GM11168 (cell line): ENCODE results near the gene ISCU.
"Not testable (repeated sequence)": the region's sequence is repeated elsewhere in the genome, so short reads cannot be mapped to it uniquely, and the experiment has no call there.

Experiments used
- in situ Hi-C: fragments of 300-500 bp; cut with MboI; formaldehyde crosslinking; loops from one replicate; pipeline ENCODE4 v1.12.0; 2022; ENCODE audit warnings: low sequenced_read_pairs; ENCODE audit not compliant: unreplicated experiment

The ISCU gene

DNA sequence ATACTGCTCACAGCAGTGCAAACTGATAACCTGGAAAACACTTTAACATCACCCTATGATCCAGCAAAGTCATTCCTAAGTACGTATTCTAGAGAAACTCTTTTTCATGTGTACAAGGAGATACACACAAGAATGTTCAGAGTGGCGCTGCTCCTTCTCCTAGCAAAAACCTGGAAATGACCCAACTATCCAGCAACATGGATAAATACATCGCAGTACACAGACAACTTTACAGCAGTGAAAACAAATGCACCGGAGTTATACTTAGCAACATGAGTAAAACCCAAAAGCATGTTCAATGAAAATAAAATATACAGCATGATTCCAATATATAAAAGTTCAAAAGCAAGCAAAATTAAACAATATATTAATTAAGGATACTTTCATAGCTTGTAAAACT lies 20.1 kb upstream of the ISCU start:
- in situ Hi-C loops = no loop called here

DNA sequence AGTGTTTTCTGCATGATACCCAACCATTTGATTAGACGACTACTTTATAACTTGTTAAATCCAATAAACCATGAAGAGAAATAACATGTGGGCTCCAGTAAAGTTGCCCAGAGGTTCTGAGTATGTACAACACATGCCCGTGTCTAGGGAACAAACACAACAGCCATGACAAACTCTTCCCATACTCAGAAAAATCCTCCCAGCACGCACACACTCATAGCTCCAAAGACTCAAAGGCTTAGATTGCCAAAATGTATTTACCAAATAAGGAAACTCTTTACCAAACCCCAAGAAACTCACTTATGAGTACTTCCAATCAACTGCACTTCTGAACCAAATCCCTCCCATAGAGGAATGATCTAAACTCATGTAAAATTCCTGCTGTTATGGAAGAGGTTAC lies 18.7 kb upstream of the ISCU start:
- in situ Hi-C loops = no loop called here

DNA sequence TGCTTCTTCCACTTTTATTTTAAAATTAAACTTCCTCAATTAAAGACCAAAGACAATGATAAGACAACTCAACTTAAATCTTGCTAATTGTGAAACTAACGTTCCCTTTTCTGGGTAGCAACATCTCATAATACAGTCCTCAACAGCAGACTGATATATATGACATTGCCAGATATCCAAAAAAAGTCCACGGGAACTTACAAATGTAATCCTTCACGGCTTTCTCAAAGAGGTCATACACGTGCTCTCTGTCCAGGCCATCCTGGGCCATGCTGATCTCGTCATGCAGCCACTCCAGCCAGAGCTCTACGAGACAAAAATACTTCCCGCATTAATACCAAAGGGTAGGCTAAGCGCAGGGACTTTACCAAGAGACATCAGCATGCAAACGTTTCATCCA lies 14.7 kb upstream of the ISCU start:
- in situ Hi-C loops = no loop called here

DNA sequence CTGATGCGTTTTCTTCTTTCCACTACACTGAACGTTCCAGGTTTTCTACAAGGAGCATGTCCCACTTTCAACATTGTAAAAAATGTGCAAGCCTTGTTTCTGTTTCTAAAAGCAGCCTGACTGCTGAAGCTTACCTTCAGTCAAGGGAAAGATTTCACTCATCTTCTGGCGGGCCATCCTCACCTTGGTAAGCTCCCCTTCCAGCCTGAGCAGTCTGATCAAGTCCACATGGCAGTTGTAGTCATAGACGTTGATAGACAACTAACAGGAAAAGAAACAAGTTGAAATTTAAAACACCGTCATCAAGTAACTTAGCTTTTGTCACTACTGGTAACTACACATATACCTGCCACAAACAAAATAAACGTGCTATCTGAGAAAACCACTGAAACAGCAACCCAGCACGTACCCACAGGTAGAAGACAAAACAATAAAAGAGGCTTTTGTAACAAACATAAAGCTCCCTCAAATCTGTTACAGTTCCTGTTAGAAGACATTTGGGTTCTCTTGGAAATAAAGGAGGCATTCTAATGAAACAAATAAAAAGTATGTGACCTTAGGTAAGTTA lies 13.4 kb upstream of the ISCU start:
- in situ Hi-C loops = no loop called here

DNA sequence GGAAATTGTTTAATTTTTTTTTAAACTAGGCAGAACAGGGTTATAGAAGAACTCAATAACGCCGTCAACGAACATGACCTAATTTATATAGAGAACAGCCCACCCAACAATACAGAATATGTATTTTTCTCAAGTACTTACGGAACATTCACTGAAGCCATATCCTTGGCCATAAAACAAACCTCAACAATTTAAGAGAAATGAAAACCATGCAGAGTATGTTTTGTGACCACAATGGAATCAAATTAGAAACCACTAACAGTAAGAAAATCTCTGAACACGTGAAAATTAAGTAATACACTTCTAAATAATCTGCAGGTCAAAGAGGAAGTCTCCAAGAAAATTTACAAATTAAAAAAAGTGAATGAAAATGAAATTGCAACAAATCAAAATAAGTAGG lies 10.9 kb upstream of the ISCU start:
- in situ Hi-C loops = no loop called here

DNA sequence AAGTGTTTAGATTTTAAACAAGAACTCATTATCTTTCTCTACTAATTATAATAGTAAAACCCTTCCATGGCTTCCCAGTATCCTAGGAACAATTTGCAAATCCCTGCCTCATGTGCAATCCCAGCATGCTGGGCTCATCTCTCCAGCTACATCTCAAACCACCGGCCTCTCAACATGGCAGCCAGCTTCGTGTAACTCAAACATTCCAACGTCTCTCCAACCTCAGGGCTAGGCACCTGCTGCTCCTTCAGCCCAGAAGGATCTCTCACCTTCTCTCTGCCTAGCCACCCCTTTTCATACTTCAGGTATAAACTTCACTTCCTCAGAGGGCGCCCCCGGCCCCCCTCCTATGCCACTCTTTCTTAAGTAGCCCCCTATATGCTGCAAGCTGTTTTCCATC lies 8.6 kb upstream of the ISCU start:
- in situ Hi-C loops = no loop called here

DNA sequence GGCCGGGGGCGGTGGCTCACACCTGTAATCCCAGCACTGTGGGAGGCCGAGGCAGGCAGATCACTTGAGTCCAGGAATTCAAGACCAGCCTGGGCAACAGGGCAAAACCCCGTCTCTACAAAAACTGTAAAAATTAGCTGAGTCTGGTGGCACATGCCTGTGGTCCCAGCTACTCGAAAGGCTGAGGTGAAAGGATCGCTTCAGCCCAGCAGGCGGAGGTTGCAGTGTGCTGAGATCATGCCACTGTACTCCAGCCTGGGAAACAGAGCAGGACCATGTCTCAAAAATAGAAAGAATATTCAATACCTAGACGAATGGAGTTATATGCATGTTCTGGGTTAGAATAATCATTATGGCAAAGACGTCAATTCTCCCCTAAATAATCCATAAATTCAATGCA lies 7.0 kb upstream of the ISCU start:
- in situ Hi-C loops = not testable (repeated sequence)

DNA sequence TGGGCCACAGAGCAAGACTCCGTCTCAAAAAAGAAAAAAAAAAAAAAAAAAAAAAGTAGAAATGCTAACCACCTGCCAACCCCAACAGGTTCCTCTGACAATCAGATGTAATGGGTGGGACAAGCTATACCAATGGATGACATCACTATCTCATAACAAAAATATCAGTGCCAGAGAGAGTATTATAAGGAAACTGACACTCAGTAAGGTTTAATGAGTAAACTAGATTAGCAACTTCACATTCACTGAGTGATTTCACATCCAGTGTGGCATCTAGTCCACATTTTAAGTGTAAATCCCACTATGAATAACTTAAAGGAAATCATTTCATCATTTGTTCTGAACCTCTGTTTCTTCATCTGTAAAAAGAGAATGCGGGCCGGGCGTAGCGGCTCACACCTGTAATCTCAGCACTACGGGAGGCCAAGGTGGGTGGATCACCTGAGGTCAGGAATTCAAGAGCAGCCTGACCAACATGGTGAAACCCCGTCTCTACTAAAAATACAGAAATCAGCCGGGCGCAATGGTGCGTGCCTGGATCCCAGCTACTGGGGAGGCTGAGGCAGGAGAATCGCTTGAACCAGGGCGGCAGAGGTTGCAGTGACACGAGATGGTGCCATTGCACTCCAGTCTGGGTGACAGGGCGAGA lies 3.3 kb upstream of the ISCU start:
- in situ Hi-C loops = no loop called here

DNA sequence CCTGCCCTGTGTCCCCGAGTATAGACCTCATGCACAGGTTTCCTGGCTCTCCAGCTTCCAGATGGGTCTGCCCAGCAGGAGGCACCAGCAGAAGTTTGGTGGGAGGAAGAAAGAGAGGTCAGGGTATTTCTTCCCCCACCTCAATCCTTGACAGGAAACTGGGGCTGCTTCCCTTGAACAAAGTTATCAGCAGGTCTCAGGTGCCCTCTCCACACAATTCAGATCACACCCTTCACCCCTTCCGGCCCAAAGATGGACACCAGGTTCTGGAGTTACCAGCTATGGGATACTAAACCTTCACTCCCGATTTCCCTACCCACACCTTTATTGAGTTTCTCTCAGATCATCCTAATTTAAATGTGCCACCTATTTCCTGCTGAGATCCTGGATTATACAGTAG lies 2.6 kb upstream of the ISCU start:
- in situ Hi-C loops = loop anchor here (10.0 kb wide), 1 partner anchor 265 kb away; no protein-coding TSS in a partner anchor

DNA sequence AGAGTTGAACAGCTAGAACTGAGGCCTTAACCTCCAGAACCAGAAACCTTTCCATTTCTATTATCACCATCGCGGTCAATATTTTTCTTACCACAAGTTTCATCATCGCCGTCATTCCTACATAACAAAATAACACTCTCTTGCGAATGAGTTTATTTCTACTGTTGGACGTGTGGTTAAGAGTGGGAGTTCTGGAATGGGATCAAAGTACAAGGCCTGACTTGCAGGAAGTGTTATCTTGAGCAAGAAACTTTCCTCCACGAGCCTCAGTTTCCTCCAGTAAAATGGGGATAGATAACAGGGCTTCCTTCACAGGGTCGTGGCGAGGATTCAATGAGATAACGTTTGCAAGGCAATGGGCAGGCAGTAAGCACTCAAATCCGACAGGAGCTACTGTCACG lies 2.1 kb upstream of the ISCU start:
- in situ Hi-C loops = loop anchor here (10.0 kb wide), 1 partner anchor 264 kb away; no protein-coding TSS in a partner anchor

DNA sequence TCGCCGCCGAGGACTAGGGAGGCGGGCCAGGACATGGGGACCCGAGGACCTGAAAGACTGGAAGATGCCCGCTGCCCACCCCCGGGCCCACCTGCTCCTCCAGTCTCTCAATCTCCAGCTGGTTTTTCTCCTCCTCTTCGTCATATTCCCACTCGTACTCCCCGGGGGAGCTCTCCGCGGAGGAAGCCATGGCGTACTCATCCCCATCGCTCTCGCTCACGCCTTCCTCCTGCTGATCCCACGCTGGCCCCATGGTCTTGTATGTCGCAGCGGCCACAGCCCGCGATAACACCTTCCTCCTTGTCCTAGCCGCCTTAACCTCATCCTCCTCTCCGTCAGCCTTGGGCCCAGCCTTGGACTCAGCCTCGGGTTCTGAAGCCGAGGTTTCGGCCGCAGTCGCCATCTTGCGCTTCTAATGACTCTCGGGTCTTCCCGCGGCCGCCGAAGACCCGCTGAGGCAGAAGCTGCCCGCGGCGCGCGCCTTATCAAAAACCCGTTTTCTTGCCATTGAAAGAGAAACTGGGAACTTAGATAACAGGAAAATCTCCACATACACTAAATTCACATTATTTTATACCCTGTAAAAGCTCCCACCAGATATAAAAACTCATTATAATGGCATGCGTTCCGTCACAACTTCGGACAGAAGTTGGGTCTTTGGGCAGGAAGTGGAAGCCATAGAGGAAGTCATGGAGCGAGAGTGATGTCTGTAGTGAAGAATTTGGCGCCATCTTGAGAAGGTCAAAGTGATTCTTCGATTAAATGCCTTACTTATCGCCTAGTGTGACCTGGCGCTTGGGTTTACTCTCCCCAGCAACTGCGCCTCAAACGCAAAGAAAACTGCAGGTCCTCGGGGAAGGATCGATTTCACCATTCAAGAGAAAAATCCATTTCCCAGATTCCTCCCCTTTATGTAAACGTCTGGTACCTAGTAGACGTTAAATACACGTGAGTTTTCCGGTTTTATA lies 1.4 kb upstream of the ISCU start, which contains the start of gene SART3:
Gene SART3, minus strand, starts transcription at position 422 of the 968 bp plus-strand sequence. Its CDS starts 19 bp downstream, at position 403.
- in situ Hi-C loops = loop anchor here (10.0 kb wide), 1 partner anchor 264 kb away; no protein-coding TSS in a partner anchor

DNA sequence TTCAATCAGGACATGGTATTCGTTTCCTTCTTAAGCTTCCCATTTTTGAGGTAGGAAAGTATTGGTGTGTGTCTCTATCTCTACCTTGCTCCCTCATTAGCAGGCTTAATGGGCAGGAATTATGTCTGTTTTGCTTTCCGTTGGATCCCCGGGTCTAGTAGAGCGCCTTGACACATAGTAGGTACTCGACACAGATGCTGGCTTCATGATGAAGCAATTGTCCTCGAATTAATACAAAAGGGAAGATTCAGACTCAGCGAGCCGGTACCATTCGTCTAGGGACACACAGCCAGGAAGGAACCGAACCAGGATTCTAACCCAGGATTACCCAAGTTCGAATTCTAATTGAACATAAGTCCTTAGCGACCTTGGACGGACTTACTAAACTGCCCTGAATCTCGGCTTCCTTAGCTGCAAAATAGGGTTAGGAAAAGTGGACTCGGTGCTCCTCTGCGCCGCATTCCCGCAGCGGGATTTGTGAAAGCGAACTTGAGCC lies 496 bp upstream of the ISCU start:
- in situ Hi-C loops = loop anchor here (10.0 kb wide), 1 partner anchor 263 kb away; no protein-coding TSS in a partner anchor

DNA sequence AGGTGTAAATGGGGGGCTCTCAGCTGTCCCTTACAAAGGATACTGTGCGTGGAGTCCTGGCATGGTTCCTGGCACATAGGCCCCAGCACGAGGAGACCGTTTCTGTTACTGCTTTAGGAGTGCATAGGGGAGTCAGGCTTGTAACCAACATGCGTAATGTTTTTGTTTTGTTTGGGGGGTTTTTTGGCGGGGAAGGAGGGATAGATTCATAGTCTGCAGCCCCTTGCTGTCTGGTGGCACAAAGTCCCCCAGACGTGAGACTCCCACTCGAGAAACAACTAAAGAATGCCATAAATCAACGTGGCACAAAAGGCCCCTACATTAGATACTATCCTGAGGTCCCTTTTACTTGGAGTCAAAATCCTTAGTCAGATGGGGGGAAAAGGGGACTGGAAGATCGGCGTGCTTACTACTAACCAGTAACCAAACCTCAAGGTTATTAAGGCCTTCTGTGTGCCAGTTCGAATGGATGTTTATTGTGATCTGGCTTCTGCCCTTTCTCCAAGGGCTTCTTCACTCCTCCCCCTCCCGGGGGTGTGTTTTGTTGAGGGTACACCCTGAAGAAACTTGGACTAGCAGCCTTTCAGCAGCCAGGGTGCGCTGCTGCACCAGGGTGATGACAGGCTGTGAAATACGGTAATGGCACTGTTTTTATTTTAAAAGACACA lies 874 bp downstream of the ISCU start:
- in situ Hi-C loops = loop anchor here (10.0 kb wide), 1 partner anchor 262 kb away; no protein-coding TSS in a partner anchor

DNA sequence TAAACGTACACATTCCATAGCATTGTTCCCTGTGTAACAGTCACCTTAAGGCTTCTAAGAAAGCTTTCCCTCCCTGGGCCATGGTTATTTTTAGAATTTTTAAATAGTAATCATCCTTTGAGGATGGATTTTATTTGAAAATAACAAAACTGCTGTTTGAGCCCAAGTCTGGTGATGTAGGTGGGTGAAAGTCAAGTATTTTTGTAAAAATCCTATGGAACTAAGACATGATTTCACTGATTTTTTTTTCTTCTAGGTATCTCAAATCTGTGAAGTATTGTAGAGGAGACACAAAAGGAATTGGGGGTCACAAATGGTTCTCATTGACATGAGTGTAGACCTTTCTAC lies 1.4 kb downstream of the ISCU start:
- in situ Hi-C loops = loop anchor here (10.0 kb wide), 1 partner anchor 261 kb away; no protein-coding TSS in a partner anchor

DNA sequence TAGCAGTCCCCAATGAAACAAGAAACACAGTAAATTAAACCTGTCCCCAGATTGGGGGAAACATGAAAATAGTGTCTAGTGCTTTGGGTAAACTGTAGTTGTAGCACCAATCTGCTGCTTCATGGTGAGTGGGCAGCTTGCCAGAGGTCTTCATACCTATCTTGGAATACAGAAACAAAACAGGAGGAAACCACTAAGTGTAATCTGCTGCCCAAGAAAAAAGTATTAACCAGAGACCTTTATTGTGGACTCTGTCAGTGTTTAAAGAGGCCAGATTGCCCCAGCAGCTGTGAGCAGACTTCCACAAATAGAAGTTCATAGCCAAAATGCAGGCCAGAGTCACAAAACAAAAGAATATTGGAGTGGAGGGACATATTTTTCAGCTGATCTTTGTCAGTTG lies 2.3 kb downstream of the ISCU start:
- in situ Hi-C loops = loop anchor here (5.0 to 10.0 kb wide), 2 partner anchors 53 to 260 kb away; no protein-coding TSS in a partner anchor

DNA sequence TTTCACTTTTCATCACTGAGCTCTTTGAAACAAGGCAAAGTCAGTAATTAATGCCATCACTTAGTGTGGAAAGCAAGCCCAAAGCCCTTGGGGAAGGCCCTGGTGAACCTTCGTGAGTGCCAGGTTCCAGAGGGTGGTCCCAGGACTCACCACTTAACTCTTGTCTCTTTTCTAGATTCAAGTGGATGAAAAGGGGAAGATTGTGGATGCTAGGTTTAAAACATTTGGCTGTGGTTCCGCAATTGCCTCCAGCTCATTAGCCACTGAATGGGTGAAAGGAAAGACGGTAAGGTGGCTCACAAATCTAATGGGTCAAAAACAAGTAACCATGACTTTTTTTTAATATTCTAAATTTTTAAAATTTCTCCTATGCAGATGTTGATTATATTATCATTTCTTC lies 2.8 kb downstream of the ISCU start:
- in situ Hi-C loops = loop anchor here (5.0 to 10.0 kb wide), 2 partner anchors 52 to 260 kb away; no protein-coding TSS in a partner anchor

DNA sequence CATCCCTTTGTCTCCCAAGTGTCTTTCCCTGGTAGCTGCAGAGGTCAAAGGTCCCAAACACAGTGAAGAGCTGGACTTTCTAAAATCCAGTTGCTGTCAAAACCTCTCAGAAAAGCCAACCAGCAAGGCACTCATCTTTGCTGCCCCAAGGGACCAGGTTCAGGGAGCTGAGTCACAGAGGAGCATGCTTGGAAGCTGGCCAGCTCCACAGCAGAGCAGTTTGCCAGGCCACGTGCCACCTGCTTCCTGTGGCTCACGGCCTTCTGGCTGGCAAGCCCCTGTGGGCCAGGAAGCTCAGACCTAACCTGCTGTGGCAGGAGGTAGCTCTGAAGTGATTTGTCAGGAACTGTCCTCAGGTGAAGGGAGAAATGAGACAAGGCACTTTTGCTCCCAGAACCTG lies 3.6 kb downstream of the ISCU start:
- in situ Hi-C loops = loop anchor here (5.0 to 10.0 kb wide), 2 partner anchors 51 to 259 kb away; no protein-coding TSS in a partner anchor

DNA sequence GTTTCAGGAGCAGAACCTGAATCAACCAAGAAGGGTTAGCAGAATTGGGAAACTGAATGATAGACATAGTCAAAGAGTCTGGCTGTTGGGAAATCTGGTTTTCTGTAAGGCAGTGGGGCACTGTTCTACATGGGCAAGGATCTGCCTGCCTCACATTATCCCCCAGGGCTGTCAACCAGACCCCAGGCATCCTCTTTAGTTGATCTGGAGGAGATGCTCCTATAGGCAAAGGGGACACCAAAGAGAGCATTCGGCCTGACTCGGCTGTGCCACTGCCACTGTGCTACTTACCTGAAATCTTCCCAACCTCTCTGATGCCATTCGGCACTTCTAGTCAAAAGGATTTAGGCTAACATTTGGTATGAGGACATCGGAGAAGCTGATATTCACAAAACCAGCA lies 4.1 kb downstream of the ISCU start:
- in situ Hi-C loops = loop anchor here (5.0 to 10.0 kb wide), 2 partner anchors 51 to 258 kb away; no protein-coding TSS in a partner anchor

DNA sequence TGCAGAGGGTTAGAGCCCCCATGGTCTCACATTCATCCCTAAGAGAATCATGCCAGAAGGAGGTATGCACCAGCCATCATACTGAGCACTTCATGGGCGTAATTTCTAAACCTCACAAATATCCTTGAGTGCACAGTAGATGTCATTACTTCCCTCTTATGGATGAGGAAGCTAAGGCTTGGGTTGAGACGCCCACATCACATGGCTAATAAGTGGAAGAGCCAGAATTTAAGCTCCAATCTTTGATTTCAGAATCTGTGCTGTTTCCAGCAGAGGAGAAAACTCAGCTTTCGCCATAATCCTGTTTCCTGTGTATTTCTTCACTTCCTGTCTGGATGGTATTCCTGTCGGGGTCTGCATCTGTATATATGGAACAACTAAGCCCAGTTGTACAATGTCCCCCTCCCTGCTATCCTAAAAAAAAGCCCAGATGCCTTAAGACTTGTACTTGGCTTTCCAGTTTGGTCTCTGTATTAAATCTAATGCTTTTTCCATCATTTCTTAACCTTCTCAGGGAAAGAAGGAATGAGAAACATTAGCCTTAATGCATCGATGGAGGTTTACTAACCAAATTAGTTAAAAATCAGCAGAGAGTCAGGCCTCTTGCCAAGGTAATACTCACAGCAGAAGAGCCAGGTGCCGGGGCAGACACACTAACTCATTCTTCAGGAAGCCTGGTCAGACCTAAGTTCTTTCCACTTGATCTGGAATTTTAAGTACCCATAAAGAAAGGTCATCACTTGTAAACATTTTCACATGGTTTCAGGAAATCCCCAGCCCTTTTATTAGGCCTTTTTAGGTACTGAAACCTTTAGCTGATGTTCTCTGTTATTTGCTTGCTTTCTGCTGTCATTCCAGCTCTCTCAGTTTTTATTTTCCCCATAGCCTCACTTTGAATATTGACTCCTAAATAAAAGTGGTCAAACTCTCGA lies 5.3 kb downstream of the ISCU start:
- in situ Hi-C loops = loop anchor here (5.0 to 10.0 kb wide), 2 partner anchors 50 to 257 kb away; no protein-coding TSS in a partner anchor
